NCI-H187 treated with DMSO at 0.1 percent for 48 hours (cell line): ENCODE measurements around the gene CERCAM.

Experiments
- DNase-seq: peaks from one replicate; lab custom pipeline; 2025; lab: John Stamatoyannopoulos, UW

CERCAM gene

DNA sequence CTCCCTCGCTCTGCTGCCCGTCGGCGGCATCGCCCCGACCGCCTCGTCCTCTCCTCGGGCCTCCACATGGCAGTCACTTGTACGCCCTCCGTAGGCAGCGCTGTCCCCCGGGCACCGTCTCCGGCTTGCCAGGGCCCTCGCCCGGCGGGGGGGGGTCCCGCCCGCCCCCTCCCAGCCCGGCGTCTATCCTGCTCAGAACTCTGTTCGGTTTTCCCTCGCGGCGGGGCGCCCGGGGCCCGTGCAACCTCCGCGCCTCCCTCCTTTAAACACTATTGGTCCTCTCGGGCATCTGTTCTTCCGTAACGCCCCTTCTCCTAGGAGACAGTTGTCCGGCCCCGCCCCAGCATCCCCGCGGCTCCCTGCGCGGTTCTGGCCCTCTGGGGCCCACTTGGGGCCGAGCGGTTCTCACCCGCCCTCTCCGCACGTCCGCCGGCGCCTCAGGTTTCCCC is 36.0 kb downstream of the CERCAM start:
- DNase-seq = no peak

DNA sequence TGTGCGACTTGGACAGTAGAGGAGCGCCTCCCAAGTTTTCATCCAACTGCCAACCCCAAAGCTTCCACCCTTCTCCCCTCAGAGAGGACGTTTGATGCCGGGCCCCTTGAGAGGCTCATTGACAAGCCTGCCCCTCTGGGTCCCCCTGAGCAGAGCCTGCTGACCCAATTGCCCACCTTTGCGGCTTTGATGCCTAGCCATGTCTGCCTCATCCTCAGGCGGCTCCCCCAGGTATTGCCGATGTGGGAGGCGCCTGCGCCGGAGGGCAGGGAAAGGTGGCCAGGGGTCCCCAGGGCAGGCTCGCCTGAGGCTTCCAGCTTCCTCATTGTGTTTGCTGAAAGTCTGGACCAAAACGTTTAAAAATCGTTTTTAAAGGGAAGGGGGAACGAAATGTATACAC is 36.5 kb downstream of the CERCAM start:
- no peak for DNase-seq

DNA sequence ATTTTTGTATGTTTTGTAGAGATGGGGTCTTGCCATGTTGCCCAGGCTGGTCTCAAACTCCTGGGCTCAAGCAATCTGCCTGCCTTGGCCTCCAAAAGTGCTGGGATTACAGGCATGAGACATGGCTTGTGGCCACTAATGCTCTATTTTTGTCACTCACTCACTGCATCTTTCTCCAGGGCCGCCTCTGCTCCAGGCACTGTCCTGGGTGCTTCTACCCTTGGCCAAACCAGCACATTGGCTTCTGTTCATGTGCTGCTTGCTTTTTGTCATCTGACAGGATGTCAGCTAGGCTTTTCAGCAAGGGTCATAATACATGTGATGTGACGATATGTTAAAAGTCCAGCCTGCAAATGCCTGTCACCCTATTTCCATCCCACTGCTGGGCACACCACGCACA is 38.4 kb downstream of the CERCAM start:
- DNase-seq = no peak

DNA sequence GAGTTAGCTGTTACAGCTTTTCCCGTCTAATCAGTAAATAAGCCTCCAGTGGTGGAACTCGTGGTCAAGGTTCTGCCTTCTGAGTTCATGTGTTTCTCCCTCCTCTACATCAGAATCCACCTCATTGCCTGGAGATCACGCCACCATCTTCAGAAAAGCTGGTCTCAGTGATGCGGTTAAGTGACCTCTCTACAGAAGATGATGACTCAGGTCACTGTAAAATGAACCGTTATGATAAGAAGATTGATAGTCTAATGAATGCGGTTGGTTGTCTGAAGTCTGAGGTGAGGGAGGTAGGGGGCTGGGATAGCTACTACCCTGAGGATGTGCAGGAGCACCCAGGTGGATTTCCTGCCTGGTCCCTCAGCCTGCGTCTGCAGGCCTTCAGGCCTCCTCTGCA is 48.4 kb downstream of the CERCAM start:
- no peak for DNase-seq

DNA sequence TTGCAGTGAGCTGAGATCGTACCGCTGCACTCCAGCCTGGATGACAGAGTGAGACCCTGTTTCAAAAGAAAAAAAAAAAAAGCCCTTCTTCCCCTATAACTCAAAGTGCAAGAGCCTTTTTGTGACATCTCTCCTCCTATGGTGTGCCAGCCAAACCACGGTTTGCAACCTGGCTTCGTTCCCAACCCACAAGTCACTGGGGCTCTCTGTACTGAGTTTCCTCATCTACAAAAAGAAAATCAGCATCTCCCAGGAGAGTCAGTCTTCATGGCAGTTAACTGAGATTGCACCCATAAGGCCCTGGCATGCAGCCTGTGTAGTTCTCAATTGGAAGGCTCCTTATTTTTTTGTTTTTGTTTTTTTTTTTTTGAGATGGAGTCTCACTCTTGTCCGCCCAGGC is 49.9 kb downstream of the CERCAM start:
- no peak for DNase-seq

DNA sequence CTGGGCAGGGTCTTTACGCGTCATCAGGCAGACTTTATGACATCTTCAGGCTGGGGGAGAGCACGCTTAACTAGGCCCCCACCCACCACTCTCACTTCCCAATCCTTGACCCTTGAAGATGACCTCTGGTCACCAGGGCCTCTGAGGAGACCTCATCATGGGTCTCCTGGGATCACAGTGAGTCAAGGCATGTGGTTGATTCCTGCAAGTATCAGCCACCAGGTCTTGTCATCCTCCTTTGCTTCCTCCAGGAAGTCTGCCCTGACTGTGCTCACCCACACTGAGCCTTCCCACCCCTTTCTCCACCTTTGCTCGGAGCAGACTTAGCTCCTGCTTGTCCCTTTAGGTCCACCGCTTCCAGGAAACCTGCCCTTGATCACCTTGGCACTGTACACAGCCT is 52.4 kb downstream of the CERCAM start:
- DNase-seq = no peak

DNA sequence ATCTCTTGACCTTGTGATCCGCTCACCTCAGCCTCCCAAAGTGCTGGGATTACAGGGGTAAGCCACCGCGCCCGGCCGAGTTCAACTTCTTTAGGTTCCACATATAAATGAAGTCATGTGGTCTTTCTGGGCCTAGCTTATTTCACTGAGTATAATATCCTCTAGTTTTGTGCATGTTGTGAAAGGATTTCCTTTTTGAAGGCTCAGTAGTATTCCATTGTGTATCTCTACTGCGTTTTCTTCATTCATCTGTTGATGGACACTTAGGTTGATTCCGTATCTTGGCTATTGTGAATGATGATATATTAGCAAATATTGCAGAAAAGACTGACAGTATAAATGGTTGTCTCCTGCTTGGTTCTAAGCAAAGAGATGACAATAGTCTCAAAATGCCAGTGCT is 55.2 kb downstream of the CERCAM start:
- DNase-seq = no peak

DNA sequence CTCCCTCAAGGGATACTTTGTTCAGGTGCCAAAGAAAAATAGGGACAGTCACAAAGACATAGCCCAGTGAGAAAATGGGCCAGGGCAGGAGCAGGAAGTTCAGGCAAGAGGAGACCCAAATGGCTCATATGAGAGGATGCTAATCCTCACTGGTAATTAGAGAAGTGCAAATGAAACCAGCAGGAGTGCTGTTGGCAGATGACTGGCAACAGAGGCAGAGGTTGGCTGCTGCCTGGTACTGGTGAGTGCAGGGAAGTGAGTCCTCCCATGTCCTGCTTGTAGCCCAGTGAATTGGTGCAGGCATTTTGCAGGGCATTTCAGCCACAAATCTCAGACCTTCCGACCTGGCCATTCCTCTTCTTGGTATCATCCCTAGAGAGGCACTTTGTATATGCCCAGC is 58.6 kb downstream of the CERCAM start:
- no peak for DNase-seq

DNA sequence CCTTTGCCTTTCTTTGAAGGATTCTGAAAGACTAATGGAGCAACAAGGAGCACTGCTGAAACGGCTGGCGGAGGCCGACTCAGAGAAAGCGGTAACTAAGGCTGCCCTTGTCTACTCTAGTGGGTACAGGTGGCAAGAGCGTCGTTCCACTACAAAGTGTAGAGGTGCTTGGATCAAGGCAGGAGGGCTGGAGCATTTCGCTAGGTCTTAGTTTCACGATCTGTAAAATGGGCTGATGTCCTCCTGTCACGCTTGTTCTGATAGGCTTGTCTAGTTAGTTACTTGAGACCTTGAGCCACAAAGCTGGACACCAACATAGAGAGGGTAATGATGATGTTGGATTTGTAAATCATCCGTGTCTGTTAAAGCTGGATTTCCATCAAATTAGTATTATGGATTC is 60.9 kb downstream of the CERCAM start:
- no peak for DNase-seq

DNA sequence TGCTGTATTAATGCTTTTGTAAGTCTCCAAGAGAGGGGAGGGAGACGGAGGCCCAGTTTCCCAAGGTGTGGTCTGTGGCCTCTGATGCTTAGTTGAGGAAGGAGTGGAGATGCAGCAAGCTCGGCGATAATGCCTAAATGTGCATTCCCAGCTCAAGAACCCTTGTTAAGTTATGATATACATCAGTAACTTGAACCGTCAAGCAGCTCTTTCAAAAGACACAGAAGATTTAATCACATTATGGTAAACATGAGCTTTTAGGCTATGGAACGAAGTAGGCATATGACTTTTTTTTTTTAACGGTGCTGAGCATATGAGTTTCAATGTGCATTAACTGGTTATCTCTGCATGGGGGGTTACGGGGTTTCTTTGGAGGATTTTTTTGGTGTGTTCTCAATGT is 61.5 kb downstream of the CERCAM start:
- no peak for DNase-seq

DNA sequence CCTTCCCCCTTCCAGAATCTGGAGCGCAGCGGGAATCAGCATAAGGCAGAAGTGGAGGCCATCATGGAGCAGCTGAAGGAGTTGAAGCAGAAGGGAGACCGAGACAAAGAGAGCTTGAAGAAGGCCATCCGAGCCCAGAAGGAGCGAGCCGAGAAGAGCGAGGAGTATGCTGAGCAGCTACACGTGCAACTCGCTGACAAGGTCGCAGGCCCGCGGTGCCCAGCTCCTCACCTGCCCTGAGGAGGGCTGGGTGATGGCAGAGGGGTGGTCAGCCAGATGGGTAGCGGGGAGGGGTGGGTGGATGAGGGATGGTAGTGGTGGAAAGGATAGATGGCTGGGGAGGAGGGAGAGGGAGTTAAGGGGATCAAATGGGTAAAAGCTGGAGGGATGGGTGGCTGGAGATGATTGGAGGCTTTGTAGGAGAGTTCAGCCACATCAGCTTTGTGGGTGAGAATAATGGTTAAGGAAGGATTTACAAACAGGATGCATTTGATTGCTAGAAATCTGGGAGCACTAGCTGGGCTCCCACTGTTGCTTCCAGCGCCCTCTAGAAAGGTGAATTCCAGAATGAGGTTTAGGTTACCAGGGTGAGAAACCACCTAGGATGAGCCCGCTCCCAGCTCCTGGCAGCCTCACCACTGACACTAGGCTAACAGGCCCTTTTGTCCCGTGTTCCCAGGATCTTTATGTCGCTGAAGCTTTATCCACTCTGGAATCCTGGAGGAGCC is 64.2 kb downstream of the CERCAM start:
- no peak for DNase-seq

DNA sequence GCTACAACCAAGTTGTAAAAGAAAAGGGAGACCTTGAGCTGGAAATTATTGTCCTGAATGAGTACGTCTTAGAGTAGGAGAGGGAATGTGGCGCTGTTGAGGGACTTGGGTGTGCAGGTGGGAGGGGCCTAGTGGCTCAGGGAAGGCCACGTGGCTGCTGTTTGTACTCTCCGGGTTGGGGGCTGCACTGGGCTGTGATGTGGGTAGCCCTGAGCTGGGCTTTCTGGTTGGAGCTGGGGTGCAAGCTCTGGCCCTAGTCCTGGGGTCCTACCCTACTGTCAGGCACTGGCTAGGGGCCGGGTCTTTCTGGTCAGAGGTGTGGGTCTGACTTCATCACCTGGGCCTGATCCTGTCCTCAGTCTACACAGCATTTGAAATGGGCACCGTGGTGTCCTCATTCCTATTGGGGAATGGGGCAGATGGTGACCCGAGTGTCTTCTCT is 64.8 kb downstream of the CERCAM start:
- no peak for DNase-seq

DNA sequence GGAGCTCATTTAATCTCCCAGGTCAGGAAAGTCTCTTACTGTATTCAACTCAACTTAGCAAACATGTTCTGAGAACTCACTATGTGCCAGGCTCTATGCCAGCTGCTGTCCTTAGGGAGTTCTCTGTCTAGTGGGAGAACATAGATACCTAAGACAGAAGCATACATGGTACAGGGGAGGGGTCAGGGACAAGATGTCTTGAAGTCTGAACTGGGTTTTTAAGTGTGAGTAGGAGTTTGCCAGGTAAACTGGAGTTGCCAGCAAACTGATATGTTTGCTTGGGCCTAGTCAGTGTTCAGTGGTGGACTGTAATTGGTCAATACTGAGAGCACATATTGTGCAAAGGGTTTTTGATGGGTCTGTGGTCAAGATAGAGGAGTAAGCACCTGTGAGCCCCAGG is 65.5 kb downstream of the CERCAM start:
- no peak for DNase-seq
